Panc1 (cell line): Measurements from ENCODE around the gene PBX1. TPM values are rescaled to one million over a fixed set of nuclear protein-coding genes. Genes with fewer than 3 reads are reported as not detected.

Source experiments
- ATAC-seq: fragments of 200-7000 bp; cut with Tn5 transposase; 2 replicates; pipeline ENCODE4 v1.9.1; 2020; ENCODE audit warnings: mild to moderate bottlenecking, moderate library complexity
- BruUV-seq: library from RNA; stranded (reverse); fragments of 400-500 nt; replicated peaks from 2 replicates; lab custom pipeline; 2021; lab: Mats Ljungman, UMichigan
- CTCF ChIA-PET: fragments of 300-600 bp; sonication (Branson Sonifier 250); formaldehyde crosslinking; loops from one replicate; lab custom pipeline; 2022; ENCODE audit warnings: antibody characterized with exemption; lab: Charles Lee
- POLR2A ChIA-PET: fragments of 300-600 bp; sonication (Branson Sonifier 250); formaldehyde crosslinking; loops from one replicate; lab custom pipeline; 2022; ENCODE audit warnings: antibody characterized with exemption; lab: Charles Lee
- DNase-seq: peaks from one replicate; pipeline ENCODE4 v3.0.0-alpha.2; 2010; ENCODE audit warnings: low read depth, low spot score
- H3K27ac ChIP-seq: 2 replicates; pipeline ENCODE4 v1.5.1; 2011; ENCODE audit warnings: mild to moderate bottlenecking, low read length, inconsistent platforms
- H3K27me3 ChIP-seq: fragments of 200-500 bp; sonication (Bioruptor generic); 2 replicates; pipeline ENCODE4 v1.6.0; 2014; ENCODE audit warnings: low read length, inconsistent platforms; ENCODE audit not compliant: control insufficient read depth, insufficient read depth
- H3K36me3 ChIP-seq: fragments of 200-500 bp; sonication (Bioruptor generic); 2 replicates; pipeline ENCODE4 v1.5.1; 2014; ENCODE audit warnings: inconsistent platforms, mild to moderate bottlenecking, low read length, moderate library complexity; ENCODE audit not compliant: control insufficient read depth, insufficient read depth
- H3K4me1 ChIP-seq: 2 replicates; pipeline ENCODE4 v1.5.1; 2011; ENCODE audit warnings: inconsistent platforms, mild to moderate bottlenecking, low read length, moderate library complexity; ENCODE audit not compliant: control insufficient read depth, insufficient read depth
- H3K4me3 ChIP-seq, 2 experiments: 2 replicates each; pipeline ENCODE4 v1.5.1; 2011 to 2012; ENCODE audit warnings: low read depth in 2 of 2, low read length in 2 of 2, mild to moderate bottlenecking in 2 of 2, inconsistent platforms in 1 of 2, moderate library complexity in 1 of 2
- H3K9me3 ChIP-seq: fragments of 200-500 bp; sonication (Bioruptor generic); 2 replicates; pipeline ENCODE4 v1.5.1; 2014; ENCODE audit warnings: low read depth, mild to moderate bottlenecking, inconsistent platforms, low read length, moderate library complexity; ENCODE audit not compliant: control insufficient read depth, insufficient read depth
- CTCF ChIP-seq: fragments of 450-650 bp; IDR thresholded peaks from 2 replicates; pipeline ENCODE4 v1.5.1; 2017; ENCODE audit warnings: mild to moderate bottlenecking
- POLR2AphosphoS5 ChIP-seq: IDR thresholded peaks from 2 replicates; pipeline ENCODE4 v1.6.1; 2012; ENCODE audit warnings: mild to moderate bottlenecking, low read depth, low read length, moderate library complexity
- REST ChIP-seq, 2 experiments: IDR thresholded peaks; 2 replicates each; pipeline ENCODE4 v1.6.1; 2011 to 2012; ENCODE audit warnings: low read depth in 2 of 2, control low read depth in 1 of 2, low read length in 1 of 2, mild to moderate bottlenecking in 1 of 2, moderate library complexity in 1 of 2; ENCODE audit not compliant: insufficient read depth in 1 of 2
- SIN3A ChIP-seq: IDR thresholded peaks from 2 replicates; pipeline ENCODE4 v1.6.1; 2012; ENCODE audit warnings: low read depth, mild to moderate bottlenecking, low read length, moderate library complexity, borderline replicate concordance; ENCODE audit not compliant: insufficient read depth
- TCF7L2 ChIP-seq: IDR thresholded peaks from 2 replicates; pipeline ENCODE4 v1.6.1; 2011; ENCODE audit warnings: mild to moderate bottlenecking, low read depth, low read length, inconsistent platforms
- in situ Hi-C: cut with HindIII; loops from 2 replicates; pipeline ENCODE4 v1.10.0; 2016; ENCODE audit warnings: low sequenced_read_pairs, low pct_unique_long_range_greater_than_20kb
- intact Hi-C: fragments of 100-400 bp; cut with micrococcal nuclease; formaldehyde crosslinking; loops from one replicate; pipeline ENCODE4 v1.10.0; 2022; ENCODE audit not compliant: unreplicated experiment
- total RNA-seq: library from RNA; stranded (reverse); gene quantifications from one replicate; pipeline ENCODE4 v1.2.1, GENCODE V29; 2021; ENCODE audit not compliant: unreplicated experiment

PBX1 gene
- total RNA-seq, 1 experiment from 2014 or later = 2.0 TPM

- DNase-seq = no peak
- ATAC-seq = no peak
- no peaks in the 10 kb centered on the region for H3K4me1 ChIP-seq
- intact Hi-C loops = no loop called here
- in situ Hi-C loops = no loop called here
- BruUV-seq = no TSS peak
- H3K4me3 ChIP-seq = no peak overlapping the region
- H3K27me3 ChIP-seq = no peaks in the 10 kb centered on the region
- ChIA-PET POLR2A (no interaction called here), CTCF (no interaction called here)
- H3K36me3 ChIP-seq = no peaks in the 10 kb centered on the region
- H3K9me3 ChIP-seq = no peaks in the 10 kb centered on the region
- TF ChIP-seq SIN3A (no peak), CTCF (no peak), REST (IDR thresholded peaks at IDR 0.05; ENCODE audit: insufficient read depth in 1 of 2, low read depth in 2 of 2, low read length in 1 of 2) (no peak), POLR2AphosphoS5 (no peak), TCF7L2 (no peak)
- no peak overlapping the region for H3K27ac ChIP-seq
Observed at GRCh38 chr1:164631751-164632150, 72.8 kb downstream of the PBX1 start.

- ChIA-PET CTCF (no interaction called here), POLR2A (no interaction called here)
- intact Hi-C loops (no loop called here), in situ Hi-C loops (no loop called here)
- TF ChIP-seq TCF7L2 (no peak), CTCF (no peak), SIN3A (no peak)
- Histone ChIP-seq H3K9me3 (no peaks in the 10 kb centered on the region), H3K27me3 (no peaks in the 10 kb centered on the region), H3K36me3 (no peaks in the 10 kb centered on the region), H3K4me3 (no peak overlapping the region), H3K27ac (no peak overlapping the region), H3K4me1 (no peaks in the 10 kb centered on the region)
- no TSS peak for BruUV-seq
- DNase-seq (no peak), ATAC-seq (no peak)
Observed at GRCh38 chr1:164633997-164634396, 75.0 kb downstream of the PBX1 start.
